ENCODE results near the gene SHISA5. TPM values are rescaled to one million over a fixed set of nuclear protein-coding genes. Genes with fewer than 3 reads are reported as not detected.

SHISA5 gene
- total and polyA plus RNA-seq, 2 donors from 2014 or later = 157 to 214 TPM

GRCh38 chr3:48429960-48430707, 73.8 kb downstream of the SHISA5 start, which contains the start of gene PLXNB1:
Gene PLXNB1 (minus strand): TSS chr3:48430086. CDS start chr3:48424611, 5,475 bp downstream.
- intact Hi-C loops (cut with DNase I) = loop anchor here (10.0 kb wide), 1 partner anchor 155 kb away; no protein-coding TSS in a partner anchor
- no peak for TF ChIP-seq CTCF (IDR thresholded peaks at IDR 0.05; ENCODE audit: borderline replicate concordance, extremely low read depth, insufficient read depth)
- Histone ChIP-seq H3K4me3 (ENCODE audit: low read length in 3 of 3) (peak within 1 kb of the TSS; percentile 56 to 76 (median 75)), H3K27me3 (ENCODE audit: control insufficient read depth, insufficient read depth, low read length) (no peaks in the 10 kb centered on the region), H3K9me3 (ENCODE audit: control insufficient read depth in 2 of 3, insufficient read depth in 1 of 3, low read length in 3 of 3) (no peaks in the 10 kb centered on the region), H3K27ac (ENCODE audit: low read depth in 2 of 2, low read length in 2 of 2) (peak within 1 kb of the TSS; percentile 88 to 94), H3K36me3 (ENCODE audit: control insufficient read depth in 2 of 3, insufficient read depth in 3 of 3, low read length in 3 of 3) (no peaks in the 10 kb centered on the region), H3K9ac (ENCODE audit: low read length in 3 of 3) (peak within 1 kb of the TSS; percentile 3 to 76 (median 51)), H3K4me1 (ENCODE audit: control insufficient read depth in 2 of 3, insufficient read depth in 2 of 3, low read depth in 1 of 3, low read length in 3 of 3) (peaks cover 3 to 75% (median 51%) of the 10 kb centered on the region in 3 donors)
- FAIRE-seq (no peak), DNase-seq (peak; percentile 93 to 97 (median 96))

DNA sequence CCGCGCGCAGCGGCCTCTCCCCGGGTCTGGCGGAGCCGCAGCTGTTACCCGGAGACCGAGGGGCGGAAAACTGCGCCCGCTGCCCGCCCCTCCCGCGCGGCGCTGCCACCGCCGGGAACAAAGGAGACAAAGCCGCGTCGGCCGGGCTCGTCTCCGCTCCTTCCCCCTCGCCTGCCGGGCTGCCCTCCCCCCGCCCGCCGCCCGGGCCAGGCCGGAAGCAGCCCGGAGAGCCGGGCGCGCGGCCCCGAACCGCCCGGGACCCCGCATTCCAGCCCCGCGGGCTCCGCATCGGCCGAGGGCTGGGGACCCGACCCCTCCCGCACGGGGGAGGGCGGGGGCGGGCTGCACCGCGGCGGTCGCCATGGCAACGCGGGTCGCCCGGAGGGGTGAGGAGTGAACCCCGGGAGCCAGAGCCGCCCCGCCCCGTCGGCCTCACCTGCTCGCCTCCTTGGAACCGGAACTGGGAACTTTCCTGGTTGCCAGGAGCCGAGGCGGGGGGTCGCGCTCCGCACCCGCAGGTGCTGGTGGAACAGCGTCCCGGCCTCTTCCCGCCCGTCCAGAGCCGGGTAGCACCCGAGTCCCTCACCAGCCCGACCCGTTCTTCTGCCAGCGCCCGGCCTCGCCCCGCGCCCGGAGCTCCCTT, 74.5 kb downstream of the SHISA5 start:
- H3K27ac ChIP-seq (ENCODE audit: low read depth in 2 of 2, low read length in 2 of 2) = peak overlapping the region; percentile 88 to 94
- peak overlapping the region; percentile 43 to 76 (median 56) for H3K4me3 ChIP-seq (ENCODE audit: low read length in 3 of 3)
- peak; percentile 77 to 94 (median 86) for DNase-seq
- no peak for FAIRE-seq
- no peaks in the 10 kb centered on the region for H3K9me3 ChIP-seq (ENCODE audit: control insufficient read depth in 2 of 3, insufficient read depth in 1 of 3, low read length in 3 of 3)
- intact Hi-C loops (cut with DNase I) = no loop called here
- peak overlapping the region in 2 of 3 donors; percentile 51 to 76 for H3K9ac ChIP-seq (ENCODE audit: low read length in 3 of 3)
- H3K27me3 ChIP-seq (ENCODE audit: control insufficient read depth, insufficient read depth, low read length) = no peaks in the 10 kb centered on the region
- H3K4me1 ChIP-seq (ENCODE audit: control insufficient read depth in 2 of 3, insufficient read depth in 2 of 3, low read depth in 1 of 3, low read length in 3 of 3) = peaks cover 3 to 75% (median 51%) of the 10 kb centered on the region in 3 donors
- no peak for TF ChIP-seq CTCF (IDR thresholded peaks at IDR 0.05; ENCODE audit: borderline replicate concordance, extremely low read depth, insufficient read depth)
- H3K36me3 ChIP-seq (ENCODE audit: control insufficient read depth in 2 of 3, insufficient read depth in 3 of 3, low read length in 3 of 3) = peaks cover 0 to 2% (median 0%) of the 10 kb centered on the region in 3 donors

GRCh38 chr3:48428572-48429316, 75.2 kb downstream of the SHISA5 start:
- intact Hi-C loops (cut with DNase I) = no loop called here
- Histone ChIP-seq H3K36me3 (ENCODE audit: control insufficient read depth in 2 of 3, insufficient read depth in 3 of 3, low read length in 3 of 3) (peaks cover 0 to 6% (median 0%) of the 10 kb centered on the region in 3 donors), H3K9me3 (ENCODE audit: control insufficient read depth in 2 of 3, insufficient read depth in 1 of 3, low read length in 3 of 3) (no peaks in the 10 kb centered on the region), H3K4me1 (ENCODE audit: control insufficient read depth in 2 of 3, insufficient read depth in 2 of 3, low read depth in 1 of 3, low read length in 3 of 3) (peaks cover 3 to 73% (median 44%) of the 10 kb centered on the region in 3 donors), H3K27me3 (ENCODE audit: control insufficient read depth, insufficient read depth, low read length) (no peaks in the 10 kb centered on the region), H3K27ac (ENCODE audit: low read depth in 2 of 2, low read length in 2 of 2) (peak overlapping the region; percentile 91 to 94), H3K9ac (ENCODE audit: low read length in 3 of 3) (peak overlapping the region; percentile 21 to 76 (median 76)), H3K4me3 (ENCODE audit: low read length in 3 of 3) (peak overlapping the region; percentile 47 to 76 (median 75))
- no peak for TF ChIP-seq CTCF (IDR thresholded peaks at IDR 0.05; ENCODE audit: borderline replicate concordance, extremely low read depth, insufficient read depth)
- DNase-seq (peak; percentile 80 to 89 (median 88)), FAIRE-seq (no peak)
